Transverse colon (tissue), 4 donors: ENCODE measurements around the gene TMEM132C. TPM values are rescaled to one million over a fixed set of nuclear protein-coding genes. Genes with fewer than 3 reads are reported as not detected.
A peak's percentile ranks its signal among the peaks of the same experiment; 100 is the strongest.

Experiments used
- DNase-seq: peaks from one replicate; pipeline ENCODE4 v3.0.0-alpha.2; 2019
- H3K27ac ChIP-seq, 4 donors: fragments of 200-600 bp; sonication (generic); 2 replicates each; pipeline ENCODE4 v1.5.1; 2016 to 2018; ENCODE audit warnings: inconsistent platforms in 4 of 4
- H3K27me3 ChIP-seq: fragments of 200-600 bp; sonication (generic); 2 replicates; pipeline ENCODE4 v1.5.1; 2017; ENCODE audit warnings: inconsistent platforms
- H3K36me3 ChIP-seq, 4 donors: fragments of 200-600 bp; sonication (generic); 2 replicates each; pipeline ENCODE4 v1.5.1; 2017 to 2019; ENCODE audit warnings: inconsistent platforms in 4 of 4
- H3K4me1 ChIP-seq, 4 donors: fragments of 200-600 bp; sonication (generic); 2 replicates each; pipeline ENCODE4 v1.5.1; 2017 to 2020; ENCODE audit warnings: inconsistent platforms in 4 of 4
- H3K4me3 ChIP-seq, 4 donors: fragments of 200-600 bp; sonication (generic); 1 replicate in 1 of 4; 2 replicates in 3 of 4; pipeline versions ENCODE4 v1.5.1 to v1.6.1; 2017 to 2019; ENCODE audit warnings: inconsistent platforms in 4 of 4
- H3K9me3 ChIP-seq, 2 donors: fragments of 200-600 bp; sonication (generic); 2 replicates each; pipeline ENCODE4 v1.5.1; 2017 to 2019; ENCODE audit warnings: inconsistent platforms in 2 of 2
- EP300 ChIP-seq: sonication (generic); formaldehyde crosslinking; IDR thresholded peaks from one replicate; pipeline ENCODE4 v1.6.1; 2017; ENCODE audit warnings: antibody characterized with exemption, low read depth
- POLR2A ChIP-seq: fragments of 450-650 bp; IDR thresholded peaks from one replicate; pipeline ENCODE4 v1.6.1; 2016; ENCODE audit warnings: antibody characterized with exemption, mild to moderate bottlenecking, moderate library complexity
- POLR2AphosphoS5 ChIP-seq, 3 donors: sonication (generic); formaldehyde crosslinking; IDR thresholded peaks; one replicate each; pipeline ENCODE4 v1.6.1; 2016; ENCODE audit warnings: antibody characterized with exemption in 3 of 3
- WGBS, 2 donors: methylation state at CpG; one replicate each; pipeline ENCODE4 v1.1.5; 2018; ENCODE audit warnings: low coverage in 1 of 2; 5-methylcytosine and 5-hydroxymethylcytosine counted together
- in situ Hi-C, 4 donors: fragments of 200-750 bp; cut with MboI; loops; one replicate each; pipeline versions ENCODE4 v1.15.0 to v1.15.1; 2017; ENCODE audit warnings: low sequenced_read_pairs in 3 of 4, low pct_ligation_motif_present in 1 of 4, low pct_unique_long_range_greater_than_20kb in 1 of 4
- intact Hi-C: fragments of 100-400 bp; cut with DNase I; formaldehyde crosslinking; loops from one replicate; pipeline ENCODE4 v1.15.1; 2023; ENCODE audit warnings: low total_unique reads
- total RNA-seq, 4 donors: library from RNA; depleted of rRNA; stranded (reverse); fragments of >200 nt; gene quantifications; one replicate each; pipeline ENCODE4 v1.1.0, GENCODE V29; 2016
- TF ChIP-seq, protein P1 (sequence below), 5 experiments: fragments of 200-600 bp in 3 of 5; fragments of 450-650 bp in 2 of 5; sonication (generic) in 3 of 5; IDR thresholded peaks; 1 replicate in 2 of 5; 2 replicates in 3 of 5; pipeline ENCODE4 v1.5.1; 2016 to 2017; ENCODE audit warnings: antibody characterized with exemption in 5 of 5, inconsistent platforms in 3 of 5, mild to moderate bottlenecking in 2 of 5, moderate library complexity in 1 of 5

TMEM132C gene
- total RNA-seq, 4 donors from 2014 or later = 0.20 to 1.6 (median 0.58) TPM

DNA sequence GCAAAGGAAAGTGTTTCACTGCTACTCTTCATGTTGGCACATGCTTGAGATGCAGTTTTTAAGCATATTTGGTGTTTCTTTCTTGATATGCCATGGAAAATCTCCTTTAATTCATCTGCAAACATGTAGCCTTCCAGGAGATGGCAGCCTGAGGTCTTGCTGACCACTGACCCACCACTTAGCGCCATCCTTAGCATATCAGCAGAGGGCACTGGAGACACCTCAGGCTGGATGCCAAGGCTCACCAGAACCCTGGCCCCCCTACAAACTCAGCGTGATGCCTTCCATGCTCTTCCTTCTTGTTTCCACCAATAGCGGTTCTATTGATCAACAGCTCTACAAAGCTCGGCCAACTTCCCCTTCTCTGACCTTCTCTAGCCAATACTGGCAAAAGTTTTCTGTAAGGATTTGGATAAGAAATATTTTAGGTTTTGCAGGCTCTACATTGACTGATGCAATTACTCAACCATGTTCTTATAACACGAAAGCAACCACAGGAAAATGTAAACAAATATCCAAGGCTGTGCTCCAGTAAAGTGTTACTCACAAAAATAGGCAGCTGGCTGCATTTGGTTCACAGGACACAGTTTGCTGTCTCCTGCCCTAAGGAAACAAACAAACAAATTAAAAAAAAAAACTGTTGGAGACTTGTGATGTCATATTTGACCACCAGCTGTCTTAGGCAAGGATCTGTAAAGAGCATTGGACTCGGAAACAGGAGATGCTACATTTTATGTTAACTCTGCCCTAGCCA is 347.0 kb downstream of the TMEM132C start:
- no peak for DNase-seq
- H3K4me1 ChIP-seq = no peaks in the 10 kb centered on the region
- H3K27me3 ChIP-seq = no peaks in the 10 kb centered on the region
- no peaks in the 10 kb centered on the region for H3K36me3 ChIP-seq
- H3K4me3 ChIP-seq = no peak overlapping the region
- H3K27ac ChIP-seq = no peak overlapping the region
- in situ Hi-C loops = no loop called here
- 56 to 71% methylated on average over 1 to 6 of the region's 6 CpGs for WGBS, 2 donors
- no peaks in the 10 kb centered on the region for H3K9me3 ChIP-seq
- intact Hi-C loops = no loop called here
- TF ChIP-seq POLR2AphosphoS5 (IDR thresholded peaks at IDR 0.05) = peak in 1 of 3 donors; percentile 15
- no peak for TF ChIP-seq POLR2A

DNA sequence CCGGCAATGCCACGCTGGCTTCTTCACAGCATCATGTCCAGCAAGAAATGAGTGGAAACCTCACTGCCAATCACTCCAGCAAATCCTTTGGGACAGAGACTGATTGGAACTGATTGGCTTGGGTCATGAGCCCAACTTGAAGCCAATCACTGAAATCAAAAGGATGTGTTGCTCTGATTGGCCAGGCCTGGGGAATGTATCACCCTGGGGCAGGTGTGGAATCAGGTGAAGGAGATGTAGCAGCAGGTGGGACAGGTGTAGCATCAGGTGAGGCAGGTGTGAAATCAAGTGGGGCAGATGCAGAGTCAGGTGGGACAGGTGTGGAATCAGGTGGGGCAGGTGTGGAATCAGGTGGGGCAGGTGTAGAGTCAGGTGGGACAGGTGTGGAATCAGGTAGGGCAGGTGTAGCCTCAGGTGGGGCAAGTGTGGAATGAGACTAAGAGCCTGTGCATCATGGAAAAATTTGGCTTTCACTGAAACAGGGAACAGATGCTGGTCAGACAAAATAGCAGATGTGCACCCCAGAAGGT is 350.4 kb downstream of the TMEM132C start:
- no peak for DNase-seq
- 65 to 80% methylated on average over 2 of the region's 2 CpGs for WGBS, 2 donors
- H3K27ac ChIP-seq = no peak overlapping the region
- intact Hi-C loops (no loop called here), in situ Hi-C loops (no loop called here)
- TF ChIP-seq, protein P1, sequence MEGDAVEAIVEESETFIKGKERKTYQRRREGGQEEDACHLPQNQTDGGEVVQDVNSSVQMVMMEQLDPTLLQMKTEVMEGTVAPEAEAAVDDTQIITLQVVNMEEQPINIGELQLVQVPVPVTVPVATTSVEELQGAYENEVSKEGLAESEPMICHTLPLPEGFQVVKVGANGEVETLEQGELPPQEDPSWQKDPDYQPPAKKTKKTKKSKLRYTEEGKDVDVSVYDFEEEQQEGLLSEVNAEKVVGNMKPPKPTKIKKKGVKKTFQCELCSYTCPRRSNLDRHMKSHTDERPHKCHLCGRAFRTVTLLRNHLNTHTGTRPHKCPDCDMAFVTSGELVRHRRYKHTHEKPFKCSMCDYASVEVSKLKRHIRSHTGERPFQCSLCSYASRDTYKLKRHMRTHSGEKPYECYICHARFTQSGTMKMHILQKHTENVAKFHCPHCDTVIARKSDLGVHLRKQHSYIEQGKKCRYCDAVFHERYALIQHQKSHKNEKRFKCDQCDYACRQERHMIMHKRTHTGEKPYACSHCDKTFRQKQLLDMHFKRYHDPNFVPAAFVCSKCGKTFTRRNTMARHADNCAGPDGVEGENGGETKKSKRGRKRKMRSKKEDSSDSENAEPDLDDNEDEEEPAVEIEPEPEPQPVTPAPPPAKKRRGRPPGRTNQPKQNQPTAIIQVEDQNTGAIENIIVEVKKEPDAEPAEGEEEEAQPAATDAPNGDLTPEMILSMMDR (IDR thresholded peaks at IDR 0.05) = no peak
- TF ChIP-seq POLR2AphosphoS5 (IDR thresholded peaks at IDR 0.05) = no peak
- TF ChIP-seq POLR2A = no peak
- no peak for TF ChIP-seq EP300
- no peaks in the 10 kb centered on the region for H3K36me3 ChIP-seq
- no peaks in the 10 kb centered on the region for H3K4me1 ChIP-seq
- no peaks in the 10 kb centered on the region for H3K27me3 ChIP-seq
- H3K9me3 ChIP-seq = no peaks in the 10 kb centered on the region
- H3K4me3 ChIP-seq = no peak overlapping the region

GRCh38 chr12:128619263-128619662 is 352.3 kb downstream of the TMEM132C start:
- intact Hi-C loops = no loop called here
- no peak for DNase-seq
- in situ Hi-C loops = no loop called here
- H3K9me3 ChIP-seq = no peaks in the 10 kb centered on the region
- 55 to 88% methylated on average over 2 to 8 of the region's 8 CpGs for whole genome bisulfite sequencing, 2 donors
- H3K4me3 ChIP-seq = no peak overlapping the region
- no peaks in the 10 kb centered on the region for H3K36me3 ChIP-seq
- H3K27me3 ChIP-seq = no peaks in the 10 kb centered on the region
- no peaks in the 10 kb centered on the region for H3K4me1 ChIP-seq
- TF ChIP-seq EP300 = no peak
- TF ChIP-seq POLR2AphosphoS5 (IDR thresholded peaks at IDR 0.05) = no peak
- H3K27ac ChIP-seq = no peak overlapping the region

DNA sequence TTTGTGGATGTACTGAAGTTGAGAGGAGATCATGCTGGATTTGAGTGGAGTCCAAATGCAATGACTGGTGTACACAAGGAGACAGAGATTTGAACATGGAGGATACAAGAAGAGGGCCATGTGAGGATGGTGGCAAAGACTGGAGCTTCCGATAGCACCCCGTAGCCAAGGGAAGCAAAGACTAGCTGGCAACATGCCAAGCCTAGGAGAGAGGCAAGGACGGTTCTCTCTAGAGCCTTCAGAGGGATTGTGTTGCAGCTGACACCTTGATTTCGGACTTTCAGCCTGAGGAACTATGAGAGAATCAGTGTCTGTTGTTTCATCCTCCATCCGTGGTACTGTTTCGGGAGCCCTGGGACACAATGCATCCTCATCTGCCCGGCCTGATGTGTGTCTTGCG is 354.3 kb downstream of the TMEM132C start:
- Histone ChIP-seq H3K27me3 (no peaks in the 10 kb centered on the region), H3K4me1 (no peaks in the 10 kb centered on the region), H3K4me3 (no peak overlapping the region), H3K36me3 (no peaks in the 10 kb centered on the region), H3K27ac (no peak overlapping the region), H3K9me3 (no peaks in the 10 kb centered on the region)
- TF ChIP-seq, protein P1 (IDR thresholded peaks at IDR 0.05) = no peak
- TF ChIP-seq POLR2AphosphoS5 (IDR thresholded peaks at IDR 0.05) (no peak), POLR2A (no peak), EP300 (no peak)
- in situ Hi-C loops (no loop called here), intact Hi-C loops (no loop called here)
- no peak for DNase-seq
- WGBS, 2 donors = 78% methylated on average over 8 of the region's 8 CpGs; no CpG with 5 or more reads in 1 of the 2 donors

GRCh38 chr12:128623748-128624147 is 356.8 kb downstream of the TMEM132C start:
- intact Hi-C loops (no loop called here), in situ Hi-C loops (no loop called here)
- no peaks in the 10 kb centered on the region for H3K36me3 ChIP-seq
- H3K4me1 ChIP-seq = no peaks in the 10 kb centered on the region
- no peak for DNase-seq
- no peaks in the 10 kb centered on the region for H3K27me3 ChIP-seq
- TF ChIP-seq, protein P1 (IDR thresholded peaks at IDR 0.05) = no peak
- TF ChIP-seq POLR2A (no peak), EP300 (no peak), POLR2AphosphoS5 (IDR thresholded peaks at IDR 0.05) (no peak)
- H3K27ac ChIP-seq = no peak overlapping the region
- 86 to 90% methylated on average over 5 to 6 of the region's 6 CpGs for WGBS, 2 donors
- H3K9me3 ChIP-seq = no peaks in the 10 kb centered on the region
- no peak overlapping the region for H3K4me3 ChIP-seq
